A549 (cell line): ENCODE data around the gene PON1. TPM values are rescaled to one million over a fixed set of nuclear protein-coding genes. Genes with fewer than 3 reads are reported as not detected.
A peak's percentile ranks its signal among the peaks of the same experiment; 100 is the strongest.

Source experiments
- ATAC-seq, 2 experiments: fragments of 200-7000 bp in 1 of 2; fragments of >200 bp in 1 of 2; cut with Nextera tagmentation in 1 of 2; cut with Tn5 transposase in 1 of 2; 3 replicates each; pipeline versions ENCODE4 v1.8.0 to v1.9.1; 2018 to 2020; ENCODE audit warnings: mild to moderate bottlenecking in 1 of 2, moderate library complexity in 1 of 2
- CTCF ChIA-PET: fragments of 300-600 bp; sonication (Branson Sonifier 250); formaldehyde crosslinking; extraction: SDS; loops from one replicate; lab custom pipeline; 2021; ENCODE audit warnings: antibody characterized with exemption, inconsistent platforms; lab: Yijun Ruan, JAX
- POLR2A ChIA-PET: fragments of 350-600 bp; formaldehyde crosslinking; extraction: SDS; loops from one replicate; lab custom pipeline; 2021; ENCODE audit warnings: antibody characterized with exemption, inconsistent platforms; lab: Yijun Ruan, JAX
- DNase-seq, 2 experiments: peaks; one replicate each; pipeline versions ENCODE4 v3.0.0 to v3.0.0-alpha.2; 2011 to 2016; ENCODE audit warnings: low read depth in 1 of 2, low spot score in 1 of 2
- FAIRE-seq: peaks from 2 replicates; lab custom pipeline; 2011; peaks lifted over from hg19 to GRCh38; lab: Jason Lieb, UNC
- H3K27ac ChIP-seq, 2 experiments: fragments of >200 bp; sonication (Bioruptor Twin); formaldehyde crosslinking; 3 replicates each; pipeline ENCODE4 v1.5.1; 2016 to 2017
- H3K4me1 ChIP-seq: fragments of >200 bp; sonication (Bioruptor Twin); formaldehyde crosslinking; 3 replicates; pipeline ENCODE4 v1.6.1; 2016
- H3K4me2 ChIP-seq: fragments of >200 bp; sonication (Bioruptor Twin); formaldehyde crosslinking; 3 replicates; pipeline ENCODE4 v1.6.1; 2016
- H3K4me3 ChIP-seq: fragments of >200 bp; sonication (Bioruptor Twin); formaldehyde crosslinking; 3 replicates; pipeline ENCODE4 v1.5.1; 2016
- H3K9me3 ChIP-seq: fragments of >200 bp; sonication (Bioruptor Twin); formaldehyde crosslinking; 3 replicates; pipeline ENCODE4 v1.6.1; 2016
- BHLHE40 ChIP-seq: IDR thresholded peaks from 2 replicates; pipeline ENCODE4 v1.6.1; 2012; ENCODE audit warnings: low read depth, low read length, inconsistent platforms
- CBX2 ChIP-seq: fragments of 200-600 bp; sonication (generic); IDR thresholded peaks from 2 replicates; pipeline ENCODE4 v1.6.1; 2016; ENCODE audit warnings: low read depth, mild to moderate bottlenecking, borderline replicate concordance
- FOSB ChIP-seq: fragments of 250-450 bp; sonication (Bioruptor Pico); IDR thresholded peaks from 2 replicates; pipeline ENCODE4 v1.5.0; 2020; ENCODE audit warnings: mild to moderate bottlenecking, moderate library complexity
- FOSL2 ChIP-seq, 2 experiments: fragments of 450-650 bp in 1 of 2; fragments of >200 bp in 1 of 2; sonication (Bioruptor Twin) in 1 of 2; formaldehyde crosslinking; IDR thresholded peaks; 2 replicates each; pipeline versions ENCODE4 v1.5.0 to v1.6.1; 2016 to 2020; ENCODE audit warnings: mild to moderate bottlenecking in 1 of 2, moderate library complexity in 1 of 2
- HOXB13 ChIP-seq: fragments of 250-450 bp; sonication (Bioruptor Pico); IDR thresholded peaks from 2 replicates; pipeline ENCODE4 v1.5.0; 2020; ENCODE audit warnings: low read depth, mild to moderate bottlenecking, moderate library complexity
- HOXB5 ChIP-seq: fragments of 250-450 bp; sonication (Bioruptor Pico); IDR thresholded peaks from 2 replicates; pipeline ENCODE4 v1.5.0; 2020; ENCODE audit warnings: mild to moderate bottlenecking, moderate library complexity
- KDM5A ChIP-seq: fragments of 200-600 bp; sonication (generic); IDR thresholded peaks from 2 replicates; pipeline ENCODE4 v1.6.1; 2016; ENCODE audit warnings: antibody characterized with exemption, mild to moderate bottlenecking
- MAZ ChIP-seq: fragments of 150-350 bp; IDR thresholded peaks from 2 replicates; pipeline ENCODE4 v1.6.1; 2014; ENCODE audit warnings: antibody characterized with exemption, low read depth, low read length, borderline replicate concordance
- MYC ChIP-seq: IDR thresholded peaks from 2 replicates; pipeline ENCODE4 v1.6.1; 2012; ENCODE audit warnings: mild to moderate bottlenecking, inconsistent platforms, low read length, improper control_type of control experiment, borderline replicate concordance
- PHF8 ChIP-seq: fragments of 200-600 bp; sonication (generic); IDR thresholded peaks from 2 replicates; pipeline ENCODE4 v1.6.1; 2016; ENCODE audit warnings: low read depth, mild to moderate bottlenecking, antibody characterized with exemption, moderate library complexity, borderline replicate concordance
- TP53 ChIP-seq: fragments of 250-450 bp; sonication (Bioruptor Pico); IDR thresholded peaks from 2 replicates; pipeline ENCODE4 v1.5.0; 2021; ENCODE audit warnings: mild to moderate bottlenecking, moderate library complexity
- ZC3H11A ChIP-seq: fragments of 450-650 bp; IDR thresholded peaks from 2 replicates; pipeline ENCODE4 v1.6.1; 2014; ENCODE audit warnings: antibody characterized with exemption, mild to moderate bottlenecking
- ZNF302 ChIP-seq: fragments of 250-450 bp; sonication (Bioruptor Pico); IDR thresholded peaks from 2 replicates; pipeline ENCODE4 v1.9.0; 2021; ENCODE audit warnings: inconsistent platforms, mild to moderate bottlenecking, moderate library complexity
- WGBS: methylation state at CpG from one replicate; pipeline ENCODE4 v1.1.6; 2017; ENCODE audit errors: missing lambda C conversion rate; 5-methylcytosine and 5-hydroxymethylcytosine counted together
- polyA plus RNA-seq, 4 experiments: library from polyadenylated mRNA; depleted of rRNA in 3 of 4; stranded (reverse); fragments of >200 nt; fragmentation: RNase III in 1 of 4; extraction: RNeasy Plus Mini Kit Qiagen cat#74134 plus additional on column Dnase treatment in 1 of 4; gene quantifications; 2 replicates in 3 of 4; 3 replicates in 1 of 4; pipeline ENCODE4 v1.2.3, GENCODE V29; 2011 to 2017
- TF ChIP-seq, protein P1 (sequence below): fragments of >200 bp; sonication (Bioruptor Twin); formaldehyde crosslinking; IDR thresholded peaks from 3 replicates; pipeline ENCODE4 v1.6.1; 2016
- TF ChIP-seq, protein P2 (sequence below): IDR thresholded peaks from 2 replicates; pipeline ENCODE4 v1.6.1; 2012; ENCODE audit warnings: low read depth, borderline replicate concordance
- TF ChIP-seq, protein P3 (sequence below): fragments of >200 bp; sonication (Bioruptor Twin); formaldehyde crosslinking; IDR thresholded peaks from 2 replicates; pipeline ENCODE4 v1.6.1; 2016
- TF ChIP-seq, protein P4 (sequence below): fragments of 450-650 bp; IDR thresholded peaks from 2 replicates; pipeline ENCODE4 v1.6.1; 2014; ENCODE audit warnings: antibody characterized with exemption
- TF ChIP-seq, protein P5 (sequence below): IDR thresholded peaks from 2 replicates; pipeline ENCODE4 v1.6.1; 2012

Gene PON1
- polyA plus RNA-seq, 2 of the 4 experiments (the other 2 are of a cell fraction), result 0.93 to 6.6 TPM

DNA sequence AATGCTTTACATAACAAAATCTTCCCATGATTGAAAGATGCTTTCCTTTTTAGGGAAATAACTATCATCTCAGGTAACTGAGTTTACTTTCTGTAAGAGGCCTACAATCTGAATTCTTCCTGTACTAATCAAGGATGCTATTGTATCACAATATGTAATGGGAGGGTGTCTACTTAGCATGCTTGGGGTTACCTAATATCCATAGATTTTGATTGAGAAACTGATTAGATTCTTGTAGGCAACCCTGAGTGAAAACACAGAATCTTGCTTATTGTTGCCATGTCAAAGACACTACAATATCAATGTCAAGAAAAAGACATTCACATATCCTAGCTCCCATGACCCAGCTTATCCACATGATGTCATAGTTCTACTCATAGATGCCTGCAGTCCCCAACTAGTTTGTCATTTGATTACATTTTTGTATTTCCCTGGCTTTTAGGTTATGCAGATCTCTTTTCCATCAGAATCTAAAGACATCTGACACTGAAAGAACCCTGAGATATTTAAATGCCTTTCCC is 62.4 kb downstream of the PON1 start:
- POLR2A ChIA-PET, result no interaction called here
- CTCF ChIA-PET, result interaction anchor here (1.2 kb wide), 1 partner anchor 134 kb away, joined by 4 read pairs; the partner anchor contains the start of gene PON3
- FAIRE-seq (peak; percentile 73), DNase-seq (no peak), ATAC-seq (no peak)
- Histone ChIP-seq H3K4me2 (no peak overlapping the region), H3K4me3 (no peak overlapping the region), H3K9me3 (no peaks in the 10 kb centered on the region), H3K4me1 (peaks cover 46% of the 10 kb centered on the region), H3K27ac (peak overlapping the region; percentile 97 to 100)
- no peak for TF ChIP-seq BHLHE40
- no peak for TF ChIP-seq KDM5A
- TF ChIP-seq ZC3H11A, result no peak
- TF ChIP-seq FOSL2 (IDR thresholded peaks at IDR 0.05), result no peak
- TF ChIP-seq FOSL2 (CRISPR knock-in tag; IDR thresholded peaks at IDR 0.05), result no peak
- TF ChIP-seq, protein P1, sequence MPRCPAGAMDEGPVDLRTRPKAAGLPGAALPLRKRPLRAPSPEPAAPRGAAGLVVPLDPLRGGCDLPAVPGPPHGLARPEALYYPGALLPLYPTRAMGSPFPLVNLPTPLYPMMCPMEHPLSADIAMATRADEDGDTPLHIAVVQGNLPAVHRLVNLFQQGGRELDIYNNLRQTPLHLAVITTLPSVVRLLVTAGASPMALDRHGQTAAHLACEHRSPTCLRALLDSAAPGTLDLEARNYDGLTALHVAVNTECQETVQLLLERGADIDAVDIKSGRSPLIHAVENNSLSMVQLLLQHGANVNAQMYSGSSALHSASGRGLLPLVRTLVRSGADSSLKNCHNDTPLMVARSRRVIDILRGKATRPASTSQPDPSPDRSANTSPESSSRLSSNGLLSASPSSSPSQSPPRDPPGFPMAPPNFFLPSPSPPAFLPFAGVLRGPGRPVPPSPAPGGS, result no peak
- TF ChIP-seq HOXB13 (CRISPR knock-in tag), result no peak
- no peak for TF ChIP-seq TP53 (CRISPR knock-in tag)
- no peak for TF ChIP-seq CBX2
- no peak for TF ChIP-seq MYC
- no peak for TF ChIP-seq ZNF302 (CRISPR knock-in tag)
- TF ChIP-seq, protein P2, sequence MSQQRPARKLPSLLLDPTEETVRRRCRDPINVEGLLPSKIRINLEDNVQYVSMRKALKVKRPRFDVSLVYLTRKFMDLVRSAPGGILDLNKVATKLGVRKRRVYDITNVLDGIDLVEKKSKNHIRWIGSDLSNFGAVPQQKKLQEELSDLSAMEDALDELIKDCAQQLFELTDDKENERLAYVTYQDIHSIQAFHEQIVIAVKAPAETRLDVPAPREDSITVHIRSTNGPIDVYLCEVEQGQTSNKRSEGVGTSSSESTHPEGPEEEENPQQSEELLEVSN, result no peak

DNA sequence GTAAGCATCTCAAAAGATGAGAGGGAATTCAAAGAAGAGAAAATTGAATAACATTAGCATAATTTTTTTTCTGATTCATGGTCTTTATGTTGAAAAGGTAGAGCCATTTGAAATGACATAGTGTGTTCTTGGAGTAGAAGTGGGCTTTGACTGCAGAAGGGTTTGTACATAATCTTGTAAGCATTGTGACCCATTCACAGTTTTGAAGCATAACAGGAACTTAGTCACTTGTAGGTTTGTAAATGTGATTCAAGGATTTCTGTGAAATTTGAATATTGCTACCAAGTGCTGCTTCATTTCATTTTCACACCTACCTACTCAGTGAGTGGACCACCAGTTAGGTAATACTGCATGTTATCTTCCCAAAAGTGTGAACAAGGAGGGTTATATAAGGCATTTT is 68.6 kb downstream of the PON1 start:
- ChIA-PET CTCF (interaction anchor here (0.6 to 1.0 kb wide), 2 partner anchors 9 to 109 kb away, joined by 3 to 7 read pairs; no protein-coding TSS in a partner anchor), POLR2A (no interaction called here)
- no peak for FAIRE-seq

DNA sequence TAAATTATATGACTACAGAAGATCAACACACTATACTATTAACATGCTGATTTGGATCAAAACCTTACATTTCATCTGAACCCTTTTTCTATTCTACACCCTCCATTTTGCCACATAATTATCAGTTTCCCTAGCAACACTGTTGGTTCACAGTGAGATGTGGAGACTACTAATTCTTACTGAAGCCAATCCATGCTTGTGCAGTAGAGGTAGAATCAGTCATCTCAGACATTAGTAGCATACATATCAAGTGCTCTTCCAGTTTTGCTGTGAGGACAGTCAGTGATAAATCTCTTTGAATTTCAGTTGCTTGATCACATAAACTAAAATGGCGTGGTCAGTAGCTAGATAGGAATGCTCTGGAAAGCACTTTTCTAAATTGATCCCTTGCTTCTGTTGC is 70.3 kb downstream of the PON1 start:
- FAIRE-seq (no peak), ATAC-seq (no peak)
- no peak overlapping the region for H3K4me2 ChIP-seq
- peak overlapping the region in 1 of 2 experiments; percentile 33; a peak in 1 of 6 replicates for H3K27ac ChIP-seq
- ChIA-PET CTCF (interaction anchor here (1.0 to 2.9 kb wide), 3 partner anchors 142 to 224 kb away, joined by 3 to 17 read pairs (median 7); partner anchors contain the start of gene PON3), POLR2A (no interaction called here)
- H3K4me1 ChIP-seq, result peaks cover 19% of the 10 kb centered on the region
- H3K4me3 ChIP-seq, result no peak overlapping the region
- TF ChIP-seq TP53 (CRISPR knock-in tag), result no peak
- TF ChIP-seq MAZ, result no peak
- no peak for TF ChIP-seq PHF8
- no peak for TF ChIP-seq FOSB (CRISPR knock-in tag)
- TF ChIP-seq, protein P3, sequence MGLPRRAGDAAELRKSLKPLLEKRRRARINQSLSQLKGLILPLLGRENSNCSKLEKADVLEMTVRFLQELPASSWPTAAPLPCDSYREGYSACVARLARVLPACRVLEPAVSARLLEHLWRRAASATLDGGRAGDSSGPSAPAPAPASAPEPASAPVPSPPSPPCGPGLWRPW, result no peak
- TF ChIP-seq, all 56 proteins: peak for 0
- no peak for DNase-seq
- no peaks in the 10 kb centered on the region for H3K9me3 ChIP-seq
- 92% methylated on average over 1 of the region's 1 CpG for WGBS

More for the DNA sequence above, 68.6 kb downstream of the PON1 start:
- DNase-seq, result no peak
- H3K4me1 ChIP-seq, result peaks cover 8% of the 10 kb centered on the region
- H3K9me3 ChIP-seq, result no peaks in the 10 kb centered on the region
- H3K4me2 ChIP-seq, result no peak overlapping the region
- no peak for ATAC-seq
- no peak for TF ChIP-seq HOXB5 (CRISPR knock-in tag)
- no peak for TF ChIP-seq ZNF302 (CRISPR knock-in tag)
- TF ChIP-seq, protein P4, sequence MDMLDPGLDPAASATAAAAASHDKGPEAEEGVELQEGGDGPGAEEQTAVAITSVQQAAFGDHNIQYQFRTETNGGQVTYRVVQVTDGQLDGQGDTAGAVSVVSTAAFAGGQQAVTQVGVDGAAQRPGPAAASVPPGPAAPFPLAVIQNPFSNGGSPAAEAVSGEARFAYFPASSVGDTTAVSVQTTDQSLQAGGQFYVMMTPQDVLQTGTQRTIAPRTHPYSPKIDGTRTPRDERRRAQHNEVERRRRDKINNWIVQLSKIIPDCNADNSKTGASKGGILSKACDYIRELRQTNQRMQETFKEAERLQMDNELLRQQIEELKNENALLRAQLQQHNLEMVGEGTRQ, result no peak
- TF ChIP-seq, protein P5, sequence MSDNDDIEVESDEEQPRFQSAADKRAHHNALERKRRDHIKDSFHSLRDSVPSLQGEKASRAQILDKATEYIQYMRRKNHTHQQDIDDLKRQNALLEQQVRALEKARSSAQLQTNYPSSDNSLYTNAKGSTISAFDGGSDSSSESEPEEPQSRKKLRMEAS, result no peak
- TF ChIP-seq KDM5A, result no peak
- peak overlapping the region in 1 of 2 experiments; percentile 45; a peak in 3 of 6 replicates for H3K27ac ChIP-seq
- H3K4me3 ChIP-seq, result no peak overlapping the region
